GM18498 (cell line): Measurements from ENCODE around the gene N4BP2.
"Not testable (repeated sequence)": the region's sequence is repeated elsewhere in the genome, so short reads cannot be mapped to it uniquely, and the experiment has no call there.

Experiments
- ATAC-seq: cut with Tn5 transposase; IDR thresholded peaks from one replicate; pipeline ENCODE4 v1.9.1; 2021; ENCODE audit warnings: mild to moderate bottlenecking, moderate library complexity; ENCODE audit not compliant: unreplicated experiment

N4BP2 gene

GRCh38 chr4:40056716-40057585, at the start of gene N4BP2:
Gene N4BP2, plus strand, starts transcription at chr4:40056850. Its CDS starts 40,491 bp downstream, at chr4:40097341.
- ATAC-seq: peak; percentile 70

GRCh38 chr4:40016007-40016406, 40.6 kb upstream of the N4BP2 start:
- no peak for ATAC-seq

GRCh38 chr4:40020221-40020620, 36.4 kb upstream of the N4BP2 start:
- ATAC-seq: no peak

GRCh38 chr4:40021116-40021515, 35.5 kb upstream of the N4BP2 start:
- not testable (repeated sequence) for ATAC-seq

- ATAC-seq: not testable (repeated sequence)
These were observed 32.6 kb upstream of the N4BP2 start for GRCh38 chr4:40024049-40024448.

GRCh38 chr4:40032785-40033184, 23.9 kb upstream of the N4BP2 start:
- no peak for ATAC-seq

- ATAC-seq: no peak
These were observed 23.0 kb upstream of the N4BP2 start for GRCh38 chr4:40033613-40034012.

GRCh38 chr4:40038977-40039376, 17.7 kb upstream of the N4BP2 start:
- no peak for ATAC-seq

- no peak for ATAC-seq
These were observed 15.7 kb upstream of the N4BP2 start for GRCh38 chr4:40040908-40041307.

GRCh38 chr4:40043786-40044185, 12.9 kb upstream of the N4BP2 start:
- no peak for ATAC-seq

GRCh38 chr4:40046311-40046980, 10.2 kb upstream of the N4BP2 start:
- no peak for ATAC-seq

GRCh38 chr4:40053161-40053560, 3.5 kb upstream of the N4BP2 start:
- ATAC-seq: no peak

GRCh38 chr4:40055511-40055862, 1.2 kb upstream of the N4BP2 start:
- no peak for ATAC-seq

- peak; percentile 32 for ATAC-seq
These were observed 561 bp upstream of the N4BP2 start for GRCh38 chr4:40055863-40056715.

GRCh38 chr4:40057586-40058091, 989 bp downstream of the N4BP2 start:
- peak; percentile 61 for ATAC-seq

GRCh38 chr4:40058121-40058520, 1.5 kb downstream of the N4BP2 start:
- no peak for ATAC-seq

GRCh38 chr4:40058854-40059253, 2.2 kb downstream of the N4BP2 start:
- ATAC-seq: no peak

GRCh38 chr4:40059362-40059761, 2.7 kb downstream of the N4BP2 start:
- no peak for ATAC-seq

- no peak for ATAC-seq
These were observed 8.4 kb downstream of the N4BP2 start for GRCh38 chr4:40065010-40065409.

- no peak for ATAC-seq
These were observed 10.0 kb downstream of the N4BP2 start for GRCh38 chr4:40066651-40067050.

- no peak for ATAC-seq
These were observed 13.7 kb downstream of the N4BP2 start for GRCh38 chr4:40070387-40070786.
